ENCODE measurements around the gene RNF111.
"Not testable (repeated sequence)": the region's sequence is repeated elsewhere in the genome, so short reads cannot be mapped to it uniquely, and the experiment has no call there.

RNF111 gene

GRCh38 chr15:58987491-58988005 is at the start of gene RNF111:
RNF111 (plus strand) TSS chr15:58987663; CDS start chr15:59030823, 43,160 bp downstream.
- DNase-seq, result peak; percentile 98

GRCh38 chr15:58947179-58947578 is 40.3 kb upstream of the RNF111 start:
- DNase-seq, result no peak

GRCh38 chr15:58951388-58952007 is 36.0 kb upstream of the RNF111 start:
- DNase-seq, result no peak

DNA sequence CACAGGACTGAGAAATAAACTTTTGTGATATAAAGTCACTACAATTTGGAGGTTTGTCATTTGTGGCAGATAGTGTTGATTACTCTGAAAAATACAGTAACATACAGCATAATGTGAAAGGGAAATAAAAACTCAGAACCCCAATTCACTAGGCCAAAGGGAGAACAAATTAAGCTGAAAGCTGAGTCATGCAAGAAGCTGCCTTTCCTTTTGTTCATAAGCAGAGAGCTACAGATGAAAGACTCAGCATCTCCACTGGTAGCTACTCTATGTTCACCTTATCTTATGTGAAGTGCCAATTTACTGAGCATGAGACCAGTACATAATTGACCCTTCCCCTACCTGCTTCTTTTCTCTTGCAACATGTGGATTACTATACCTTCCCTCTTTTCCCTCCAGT is 34.7 kb upstream of the RNF111 start:
- DNase-seq, result peak; percentile 17

DNA sequence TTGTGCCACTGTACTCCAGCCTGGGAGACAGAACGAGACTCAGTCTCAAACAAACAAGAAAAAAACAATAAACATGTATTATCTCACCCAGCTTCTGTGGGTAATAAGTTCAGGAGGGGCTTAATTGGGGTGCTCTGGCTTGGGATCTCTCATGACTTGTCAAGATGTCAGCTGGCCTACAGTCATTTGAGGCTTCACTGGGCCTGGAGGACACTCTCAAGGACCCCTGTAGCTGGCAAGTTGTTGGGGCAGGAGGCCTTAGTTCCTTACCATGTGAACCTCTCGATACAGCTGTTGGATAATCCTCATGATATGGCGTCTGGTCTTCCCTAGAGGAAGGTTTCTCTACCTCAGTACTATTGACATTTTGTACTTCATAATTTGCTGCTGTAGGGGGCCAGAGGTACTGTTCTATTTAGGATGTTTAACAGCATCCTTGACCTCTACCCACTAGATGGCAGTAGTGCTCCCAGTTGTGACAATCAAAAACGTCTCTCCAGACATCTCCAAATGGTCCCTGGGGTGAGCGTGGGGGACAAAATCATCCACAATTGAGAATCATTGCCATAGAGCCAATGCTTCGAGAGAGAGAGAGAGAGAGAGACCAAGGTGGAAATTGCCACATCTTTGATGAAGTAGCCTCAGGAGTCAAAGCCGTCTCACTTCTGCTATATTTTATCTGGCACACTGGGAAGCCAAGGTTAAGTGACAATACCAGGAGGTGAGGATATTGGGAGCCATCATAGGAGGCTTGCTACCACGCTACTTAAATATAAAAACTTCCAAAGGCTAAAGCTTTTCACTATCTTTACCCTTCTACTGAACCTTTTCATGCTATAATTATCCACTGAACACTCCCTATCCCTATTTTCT is 30.1 kb upstream of the RNF111 start:
- DNase-seq, result peak; percentile 90

GRCh38 chr15:58958811-58959210 is 28.7 kb upstream of the RNF111 start:
- no peak for DNase-seq

- DNase-seq, result no peak
These were observed 25.3 kb upstream of the RNF111 start for GRCh38 chr15:58962136-58962535.

DNA sequence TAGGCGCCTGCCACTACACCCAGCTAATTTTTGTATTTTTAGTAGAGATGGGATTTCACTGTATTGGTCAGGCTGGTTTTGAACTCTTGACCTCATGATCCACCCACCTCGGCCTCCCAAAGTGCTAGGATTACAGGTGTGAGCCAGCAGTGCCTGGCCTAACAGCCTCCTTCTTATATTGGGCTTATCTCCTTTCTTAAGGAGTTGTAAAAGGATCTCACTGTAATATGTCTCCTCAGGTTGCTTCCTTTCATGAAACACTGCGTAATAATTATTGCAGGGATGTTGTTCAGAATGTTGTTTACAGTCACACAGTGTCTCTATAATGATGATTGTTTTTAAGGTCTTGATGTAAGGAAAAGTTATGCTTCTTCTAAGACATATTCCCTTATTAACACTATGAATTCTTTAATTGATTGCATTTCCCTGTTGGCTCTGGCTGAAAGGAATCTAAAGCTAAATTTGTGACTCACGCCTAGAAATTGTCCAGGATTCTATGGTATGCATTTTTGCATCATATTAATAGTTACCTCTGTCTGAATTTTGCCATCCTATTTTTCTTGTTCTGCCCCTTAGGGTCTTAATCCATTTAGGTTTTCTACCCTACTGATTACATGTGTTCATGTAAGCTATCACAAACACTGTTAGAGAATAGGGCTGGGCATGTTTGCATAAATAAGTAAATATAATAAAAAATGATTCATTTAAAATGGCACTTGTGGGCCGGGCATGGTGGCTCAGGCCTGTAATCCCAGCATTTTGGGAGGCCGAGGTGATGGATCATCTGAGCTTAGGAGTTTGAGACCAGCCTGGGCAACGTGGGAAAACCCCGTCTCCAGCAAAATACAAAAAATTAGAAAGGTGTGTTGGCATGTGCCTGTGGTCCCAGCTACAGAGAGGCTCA is 24.5 kb upstream of the RNF111 start:
- no peak for DNase-seq

GRCh38 chr15:58966698-58967097 is 20.8 kb upstream of the RNF111 start:
- no peak for DNase-seq

GRCh38 chr15:58967479-58967878 is 20.0 kb upstream of the RNF111 start:
- no peak for DNase-seq

- no peak for DNase-seq
These were observed 9.6 kb upstream of the RNF111 start for GRCh38 chr15:58977887-58978286.

DNA sequence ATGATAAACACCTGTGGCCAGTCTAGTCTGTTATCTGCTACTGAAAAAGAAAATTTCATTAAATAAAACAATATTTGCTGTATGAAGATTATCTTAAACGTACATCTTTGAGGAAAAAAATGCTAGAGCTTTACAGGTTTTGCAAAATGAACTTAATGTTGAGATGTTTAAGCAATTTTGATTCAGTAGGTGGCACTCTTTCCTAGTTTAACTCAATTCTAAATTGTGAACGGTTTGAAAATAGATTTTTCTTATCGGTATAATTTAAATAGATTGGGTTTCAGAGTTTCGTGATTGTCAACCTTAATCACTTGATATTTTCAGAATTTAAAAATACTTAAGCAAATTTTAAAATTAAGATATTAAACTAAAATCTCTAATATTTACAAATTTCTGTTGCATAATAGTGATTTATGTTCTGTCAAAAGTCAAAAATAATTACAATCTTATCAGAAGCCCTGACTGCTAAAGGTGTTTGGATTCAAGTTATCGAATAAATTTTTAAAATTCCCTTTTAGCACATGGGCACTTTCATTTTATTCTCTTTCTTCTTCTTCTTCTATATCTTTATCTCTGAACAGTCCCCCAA is 7.0 kb upstream of the RNF111 start:
- peak; percentile 78 for DNase-seq

- peak; percentile 35 for DNase-seq
These were observed 5.5 kb upstream of the RNF111 start for GRCh38 chr15:58981808-58982475.

GRCh38 chr15:58983261-58983660 is 4.2 kb upstream of the RNF111 start:
- no peak for DNase-seq

GRCh38 chr15:58985443-58985842 is 2.0 kb upstream of the RNF111 start:
- no peak for DNase-seq

DNA sequence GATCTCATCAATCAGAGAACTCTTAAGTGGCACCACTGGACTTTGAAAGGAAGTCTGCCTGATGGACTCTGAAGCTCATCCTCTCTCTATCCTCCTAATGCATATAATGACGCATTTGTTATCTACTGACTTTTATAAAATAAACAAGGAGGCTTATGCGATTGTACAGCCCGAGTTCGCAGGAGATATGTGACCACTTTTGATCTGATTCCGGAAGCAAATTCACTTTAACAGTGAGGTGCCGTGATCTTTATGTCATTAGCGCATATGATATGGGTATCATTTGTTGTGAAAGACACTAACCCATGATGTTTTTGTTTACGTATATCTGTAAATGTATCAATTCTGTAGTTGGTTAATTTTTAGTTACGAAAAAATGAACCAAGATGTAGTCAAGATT is 427 bp upstream of the RNF111 start:
- no peak for DNase-seq

DNA sequence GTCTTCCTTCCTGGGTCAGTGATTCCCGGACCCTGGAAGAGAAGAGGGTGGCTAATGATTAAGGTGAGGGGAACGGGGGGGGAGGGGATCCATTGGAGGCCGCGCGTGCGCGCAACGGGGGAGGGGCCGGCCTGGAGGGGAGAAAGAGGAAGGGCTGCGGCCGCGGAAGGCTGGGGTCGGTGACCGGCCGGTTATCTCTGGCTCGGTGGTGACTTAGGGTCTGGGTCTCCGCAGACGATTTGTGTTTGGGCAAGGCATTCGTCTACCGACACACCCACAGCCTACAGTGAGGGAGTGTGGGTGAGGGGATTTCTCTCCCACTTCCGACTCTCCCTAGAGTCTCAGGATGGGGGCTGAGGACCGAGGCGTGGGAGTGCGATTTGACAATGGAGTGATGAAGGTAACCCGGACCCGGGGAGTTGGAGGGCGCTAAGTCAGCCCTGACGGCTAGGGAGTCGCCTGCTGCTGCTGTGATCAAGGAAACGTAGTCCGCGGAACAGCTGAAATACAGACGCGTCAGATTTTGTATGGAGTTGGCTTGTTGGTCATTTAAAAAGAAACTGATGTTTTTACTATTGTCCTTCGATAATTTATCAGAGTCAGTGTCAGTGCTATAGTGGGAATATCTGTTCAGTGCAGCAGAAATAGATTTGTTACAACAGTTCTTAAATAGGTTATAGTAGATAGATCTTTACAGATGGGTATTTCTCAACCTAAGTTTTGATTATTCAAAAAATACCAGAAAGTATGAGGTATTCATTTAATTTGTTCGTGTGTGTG is 733 bp downstream of the RNF111 start:
- DNase-seq, result peak; percentile 89

- DNase-seq, result peak; percentile 70
These were observed 4.7 kb downstream of the RNF111 start for GRCh38 chr15:58992181-58992580.

DNA sequence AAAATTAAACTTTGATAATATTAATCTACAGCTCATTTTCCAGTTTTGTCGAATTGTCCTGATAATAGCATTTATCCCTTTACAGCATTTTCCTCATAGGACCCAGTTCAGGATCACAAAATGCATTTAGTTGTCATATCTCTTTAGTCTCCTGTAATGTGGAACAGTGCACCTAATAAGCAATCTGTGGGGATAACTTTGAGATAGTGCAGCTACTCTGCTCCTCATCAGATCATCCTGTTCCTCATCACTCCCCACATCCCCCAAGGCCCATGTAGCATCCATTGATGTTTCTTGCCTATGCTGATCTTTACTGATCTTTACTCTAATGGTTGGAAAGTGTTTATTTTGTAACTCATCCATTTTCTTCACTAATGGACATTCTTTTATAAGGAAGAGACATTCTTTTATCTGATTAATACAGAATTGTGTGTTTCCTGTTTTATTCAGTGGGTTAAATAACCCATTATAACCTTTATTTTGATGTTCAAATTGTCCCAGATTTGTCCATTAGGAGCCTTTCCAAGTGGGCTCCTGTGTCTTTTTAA is 7.5 kb downstream of the RNF111 start:
- DNase-seq, result no peak

- DNase-seq, result no peak
These were observed 12.2 kb downstream of the RNF111 start for GRCh38 chr15:58999694-59000093.

DNA sequence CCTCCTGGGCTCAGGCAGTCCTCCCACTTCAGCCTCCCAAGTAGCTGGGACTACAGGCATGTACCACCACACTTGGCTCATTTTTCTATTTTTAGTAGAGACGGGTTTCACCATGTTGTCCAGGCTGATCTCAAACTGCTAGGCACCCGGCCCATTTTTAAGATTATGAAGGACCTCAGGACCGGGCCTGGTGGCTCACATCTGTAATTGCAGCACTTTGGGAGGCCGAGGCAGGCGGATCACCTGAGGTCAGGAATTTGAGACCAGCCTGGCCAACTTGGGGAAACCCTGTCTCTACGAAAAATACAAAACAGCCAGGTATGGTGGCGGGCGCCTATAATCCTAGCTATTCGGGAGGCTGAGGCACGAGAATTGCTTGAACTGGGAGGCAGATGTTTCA is 12.8 kb downstream of the RNF111 start:
- not testable (repeated sequence) for DNase-seq

Data from hematopoietic multipotent progenitor cell treated with erythropoietin and hydrocortisone succinate and interleukin-3 and kit ligand, for 4 days (in vitro differentiated cells).